HepG2 (cell line): ENCODE data around the gene BORCS5. TPM values are rescaled to one million over a fixed set of nuclear protein-coding genes. Genes with fewer than 3 reads are reported as not detected.

Experiments
- ATAC-seq: fragments of 200-7000 bp; cut with Tn5 transposase; 3 replicates; pipeline ENCODE4 v1.9.1; 2020; ENCODE audit warnings: mild to moderate bottlenecking, moderate library complexity
- BruUV-seq: library from RNA; stranded (reverse); fragments of 400-500 nt; replicated peaks from 2 replicates; lab custom pipeline; 2021; lab: Mats Ljungman, UMichigan
- CTCF ChIA-PET: fragments of 300-600 bp; formaldehyde crosslinking; extraction: SDS; loops from one replicate; lab custom pipeline; 2021; ENCODE audit warnings: low total read pairs, inconsistent platforms, low intra/inter-chr PET ratio; lab: Yijun Ruan, JAX
- POLR2A ChIA-PET: fragments of 350-600 bp; sonication (Branson Sonifier 250); formaldehyde crosslinking; loops from one replicate; lab custom pipeline; 2020; ENCODE audit warnings: antibody characterized with exemption, inconsistent platforms; lab: Yijun Ruan, JAX
- DNase-seq: peaks from one replicate; pipeline ENCODE4 v3.0.0-alpha.2; 2015; ENCODE audit warnings: low spot score
- FAIRE-seq: peaks from 3 replicates; lab custom pipeline; 2011; peaks lifted over from hg19 to GRCh38; lab: Jason Lieb, UNC
- H2AFZ ChIP-seq: one replicate; pipeline ENCODE4 v1.6.1; 2011; ENCODE audit warnings: low read length, inconsistent platforms
- H3K27ac ChIP-seq: fragments of 300-600 bp; 3 replicates; pipeline ENCODE4 v1.8.0; 2011; ENCODE audit warnings: mixed run types, mild to moderate bottlenecking, mixed read lengths, low read length, inconsistent platforms; ENCODE audit not compliant: insufficient read depth; ENCODE audit errors: extremely low read length
- H3K27me3 ChIP-seq, 2 experiments: fragments of 200-600 bp in 1 of 2; 2 replicates in 1 of 2; 3 replicates in 1 of 2; pipeline versions ENCODE4 v1.6.0 to v1.8.0; 2011; ENCODE audit warnings: low read length in 2 of 2, mild to moderate bottlenecking in 2 of 2, moderate library complexity in 2 of 2, inconsistent platforms in 1 of 2; ENCODE audit not compliant: insufficient read depth in 2 of 2, control insufficient read depth in 1 of 2
- H3K36me3 ChIP-seq, 2 experiments: fragments of 200-600 bp in 1 of 2; replicated peaks in 1 of 2; 2 replicates in 1 of 2; 3 replicates in 1 of 2; pipeline versions ENCODE4 v1.5.1 to v1.8.0; 2011; ENCODE audit warnings: low read length in 2 of 2, inconsistent platforms in 1 of 2; ENCODE audit not compliant: insufficient read depth in 2 of 2, control insufficient read depth in 1 of 2
- H3K4me1 ChIP-seq: 2 replicates; pipeline ENCODE4 v1.5.1; 2012; ENCODE audit warnings: low read length, inconsistent platforms; ENCODE audit not compliant: insufficient read depth
- H3K4me2 ChIP-seq: 2 replicates; pipeline ENCODE4 v1.6.0; 2011; ENCODE audit warnings: low read depth, low read length, inconsistent platforms
- H3K4me3 ChIP-seq, 3 experiments: fragments of 200-600 bp in 1 of 3; sonication (generic), shearing (Covaris generic) in 1 of 3; replicated peaks in 1 of 3; 2 replicates each; pipeline ENCODE4 v1.5.1; 2011 to 2016; ENCODE audit warnings: low read length in 3 of 3, inconsistent platforms in 2 of 3, low read depth in 2 of 3, mild to moderate bottlenecking in 2 of 3, control low read depth in 1 of 3, mixed read lengths in 1 of 3; ENCODE audit not compliant: insufficient read depth in 1 of 3
- H3K79me2 ChIP-seq: one replicate; pipeline ENCODE4 v1.6.1; 2011; ENCODE audit warnings: low read length, inconsistent platforms; ENCODE audit not compliant: insufficient read depth
- H3K9ac ChIP-seq: 2 replicates; pipeline ENCODE4 v1.6.0; 2011; ENCODE audit warnings: mild to moderate bottlenecking, low read depth, low read length, inconsistent platforms; ENCODE audit not compliant: insufficient read depth
- H3K9me3 ChIP-seq: 2 replicates; pipeline ENCODE4 v1.5.1; 2012; ENCODE audit warnings: mild to moderate bottlenecking, low read length
- H4K20me1 ChIP-seq: 2 replicates; pipeline ENCODE4 v1.6.0; 2011; ENCODE audit warnings: inconsistent platforms, mild to moderate bottlenecking, low read length, moderate library complexity; ENCODE audit not compliant: insufficient read depth
- HMGXB3 ChIP-seq: sonication (generic); formaldehyde crosslinking; IDR thresholded peaks from 2 replicates; pipeline ENCODE4 v1.4.0; 2020; ENCODE audit warnings: missing genetic modification reagents, borderline replicate concordance
- NRL ChIP-seq: sonication (generic); formaldehyde crosslinking; IDR thresholded peaks from 2 replicates; pipeline ENCODE4 v1.5.0; 2020; ENCODE audit warnings: missing genetic modification reagents, mild to moderate bottlenecking, moderate library complexity, borderline replicate concordance
- PRMT3 ChIP-seq: sonication (generic); formaldehyde crosslinking; IDR thresholded peaks from 2 replicates; pipeline ENCODE4 v1.8.1; 2022; ENCODE audit warnings: low read depth, mild to moderate bottlenecking, moderate library complexity, missing genetic modification reagents, borderline replicate concordance
- RBM22 ChIP-seq: fragments of 200-400 bp; formaldehyde crosslinking; optimal IDR thresholded peaks from 2 replicates; pipeline ENCODE3; 2017; ENCODE audit warnings: mild to moderate bottlenecking, low read length, moderate library complexity
- ZNF18 ChIP-seq: sonication (generic); formaldehyde crosslinking; IDR thresholded peaks from 2 replicates; pipeline ENCODE4 v1.8.0; 2022; ENCODE audit warnings: mild to moderate bottlenecking, missing genetic modification reagents; ENCODE audit not compliant: insufficient replicate concordance
- ZNF260 ChIP-seq: sonication (generic); formaldehyde crosslinking; IDR thresholded peaks from 2 replicates; pipeline ENCODE4 v1.4.0; 2020; ENCODE audit warnings: missing genetic modification reagents, low read depth, mild to moderate bottlenecking, borderline replicate concordance
- ZNF615 ChIP-seq: sonication (generic); formaldehyde crosslinking; IDR thresholded peaks from 2 replicates; pipeline ENCODE4 v1.5.0; 2020; ENCODE audit warnings: mild to moderate bottlenecking, missing genetic modification reagents, borderline replicate concordance
- WGBS: methylation state at CpG from one replicate; pipeline ENCODE4 v1.1.6; 2017; ENCODE audit warnings: low lambda C conversion rate; 5-methylcytosine and 5-hydroxymethylcytosine counted together
- in situ Hi-C: cut with HindIII; loops from 2 replicates; pipeline ENCODE4 v1.10.0; 2017; ENCODE audit warnings: low pct_unique_long_range_greater_than_20kb; ENCODE audit not compliant: extremely low pct_ligation_motif_present
- intact Hi-C: fragments of 100-400 bp; cut with micrococcal nuclease; formaldehyde crosslinking; loops from one replicate; pipeline ENCODE4 v1.10.0; 2022; ENCODE audit not compliant: unreplicated experiment
- polyA plus RNA-seq, 8 experiments: library from polyadenylated mRNA; depleted of rRNA in 3 of 8; stranded (reverse) in 7 of 8; unstranded in 1 of 8; fragments of >200 nt; fragmentation: Illumina TruSeq in 4 of 8; extraction: Trizol in 4 of 8; gene quantifications; 2 replicates each; pipeline versions ENCODE4 v1.2.1 to v1.2.3, GENCODE V29; 2011 to 2016; ENCODE audit warnings: low read depth in 4 of 8, missing spikeins in 1 of 8, mixed read lengths in 1 of 8; ENCODE audit not compliant: insufficient read depth in 1 of 8
- total RNA-seq, 5 experiments: library from RNA; depleted of rRNA; stranded (reverse); fragments of >200 nt; fragmentation: Illumina TruSeq; extraction: Trizol; gene quantifications; 2 replicates each; pipeline ENCODE4 v1.2.3, GENCODE V29; 2016; ENCODE audit warnings: low read depth in 1 of 5

Gene BORCS5
- total and polyA plus RNA-seq, 2 of the 13 experiments (the other 11 are each of a cell fraction or from before 2014, with no cell fraction given): 3.9 to 4.7 TPM

GRCh38 chr12:12473223-12473622 lies 116.3 kb downstream of the BORCS5 start:
- Histone ChIP-seq H3K4me1 (no peaks in the 10 kb centered on the region), H2AFZ (no peak overlapping the region), H3K36me3 (peaks cover 12 to 37% of the 10 kb centered on the region in 2 experiments), H3K27me3 (no peaks in the 10 kb centered on the region), H4K20me1 (no peaks in the 10 kb centered on the region), H3K4me3 (no peak overlapping the region), H3K79me2 (peaks cover 2% of the 10 kb centered on the region), H3K4me2 (no peak overlapping the region), H3K9ac (no peak overlapping the region), H3K27ac (no peak overlapping the region), H3K9me3 (no peaks in the 10 kb centered on the region)
- FAIRE-seq (no peak), ATAC-seq (no peak; the same call in 2 of the 3 replicates), DNase-seq (no peak)
- CTCF ChIA-PET: no interaction called here
- no TSS peak for BruUV-seq
- TF ChIP-seq HMGXB3 (CRISPR knock-in tag) (no peak), PRMT3 (CRISPR knock-in tag) (0 out of 2 replicates have a peak, but pooled peaks have one; percentile 9), ZNF615 (CRISPR knock-in tag) (no peak), ZNF260 (CRISPR knock-in tag) (no peak), ZNF18 (CRISPR knock-in tag) (no peak), NRL (CRISPR knock-in tag) (no peak), RBM22 (peak; percentile 90)
- POLR2A ChIA-PET: interaction anchor here (0.8 to 1.3 kb wide), 3 partner anchors 13 to 97 kb away, joined by 3 to 5 read pairs (median 3); no protein-coding TSS in a partner anchor
- in situ Hi-C loops (no loop called here), intact Hi-C loops (no loop called here)
- 97% methylated on average over 4 of the region's 4 CpGs for WGBS
